Testis (tissue), 3 donors: Measurements from ENCODE around the gene TMBIM6. TPM values are rescaled to one million over a fixed set of nuclear protein-coding genes. Genes with fewer than 3 reads are reported as not detected.
"Not testable (repeated sequence)": the region's sequence is repeated elsewhere in the genome, so short reads cannot be mapped to it uniquely, and the experiment has no call there.

Source experiments
- DNase-seq: peaks from one replicate; pipeline ENCODE4 v3.0.0-alpha.2; 2019
- H3K27ac ChIP-seq, 2 donors: fragments of 200-600 bp; sonication (generic); one replicate each; pipeline ENCODE4 v1.5.1; 2019
- H3K27me3 ChIP-seq: fragments of 200-600 bp; sonication (generic); one replicate; pipeline ENCODE4 v1.5.1; 2019
- H3K36me3 ChIP-seq: fragments of 200-600 bp; sonication (generic); one replicate; pipeline ENCODE4 v1.5.1; 2017; ENCODE audit warnings: low read depth; ENCODE audit errors: missing control alignments
- H3K4me1 ChIP-seq: fragments of 200-600 bp; sonication (generic); one replicate; pipeline ENCODE4 v1.5.1; 2019
- H3K4me3 ChIP-seq, 2 donors: fragments of 200-600 bp; sonication (generic); one replicate each; pipeline ENCODE4 v1.5.1; 2017 to 2019
- H3K9me3 ChIP-seq: fragments of 200-600 bp; sonication (generic); one replicate; pipeline ENCODE4 v1.5.1; 2017
- CTCF ChIP-seq, 3 experiments: fragments of 450-650 bp in 2 of 3; fragments of 200-600 bp in 1 of 3; sonication (generic) in 1 of 3; IDR thresholded peaks; one replicate each; pipeline ENCODE4 v1.5.1; 2016 to 2019; ENCODE audit warnings: antibody characterized with exemption in 3 of 3, mild to moderate bottlenecking in 2 of 3, moderate library complexity in 1 of 3
- POLR2A ChIP-seq: fragments of 450-650 bp; IDR thresholded peaks from one replicate; pipeline ENCODE4 v1.6.1; 2017; ENCODE audit warnings: antibody characterized with exemption, mild to moderate bottlenecking, moderate library complexity
- WGBS, 2 donors: methylation state at CpG; one replicate each; pipeline ENCODE4 v1.1.5; 2018; 5-methylcytosine and 5-hydroxymethylcytosine counted together
- intact Hi-C: fragments of 100-400 bp; cut with DNase I; formaldehyde crosslinking; loops from one replicate; pipeline ENCODE4 v1.15.1; 2023; ENCODE audit warnings: low total_unique reads
- polyA plus RNA-seq: library from polyadenylated mRNA; stranded (reverse); fragments of 350-450 nt; fragmentation: Illumina TruSeq; extraction: RNeasy Lipid Tissue Mini Kit (QIAGEN cat#74804); gene quantifications from one replicate; pipeline ENCODE4 v1.2.3, GENCODE V29; 2014; ENCODE audit warnings: low read depth, low replicate concordance; ENCODE audit not compliant: insufficient read depth
- total RNA-seq, 2 donors: library from RNA; depleted of rRNA; stranded (reverse); fragments of >200 nt; gene quantifications; one replicate each; pipeline ENCODE4 v1.2.3, GENCODE V29; 2016

Gene TMBIM6
- total and polyA plus RNA-seq, 3 donors from 2014 or later = 407 to 618 (median 440) TPM

- Histone ChIP-seq H3K36me3 (no peaks in the 10 kb centered on the region), H3K4me3 (no peak overlapping the region), H3K4me1 (no peaks in the 10 kb centered on the region), H3K27me3 (no peaks in the 10 kb centered on the region), H3K9me3 (no peaks in the 10 kb centered on the region), H3K27ac (no peak overlapping the region)
- intact Hi-C loops = no loop called here
- DNase-seq = no peak
- no peak for TF ChIP-seq CTCF (IDR thresholded peaks at IDR 0.05)
- TF ChIP-seq POLR2A = no peak
- WGBS, 2 donors = 95 to 96% methylated on average over 3 of the region's 3 CpGs
These were observed 12.9 kb upstream of the TMBIM6 start for GRCh38 chr12:49728446-49728845.

- no peak for DNase-seq
- no peak overlapping the region for H3K4me3 ChIP-seq
- H3K27ac ChIP-seq = no peak overlapping the region
- TF ChIP-seq CTCF (IDR thresholded peaks at IDR 0.05) (no peak), POLR2A (no peak)
- no peaks in the 10 kb centered on the region for H3K27me3 ChIP-seq
- H3K36me3 ChIP-seq = no peaks in the 10 kb centered on the region
- H3K4me1 ChIP-seq = no peaks in the 10 kb centered on the region
- 85 to 86% methylated on average over 1 of the region's 1 CpG for WGBS, 2 donors
- intact Hi-C loops = no loop called here
- no peaks in the 10 kb centered on the region for H3K9me3 ChIP-seq
These were observed 11.3 kb upstream of the TMBIM6 start for GRCh38 chr12:49730050-49730449.

- H3K27ac ChIP-seq = no peak overlapping the region
- DNase-seq = no peak
- no peaks in the 10 kb centered on the region for H3K4me1 ChIP-seq
- intact Hi-C loops = no loop called here
- H3K27me3 ChIP-seq = no peaks in the 10 kb centered on the region
- TF ChIP-seq CTCF (IDR thresholded peaks at IDR 0.05) (no peak), POLR2A (no peak)
- no peaks in the 10 kb centered on the region for H3K9me3 ChIP-seq
- no peaks in the 10 kb centered on the region for H3K36me3 ChIP-seq
- H3K4me3 ChIP-seq = no peak overlapping the region
- 90% methylated on average over 3 of the region's 3 CpGs for WGBS, 2 donors
These were observed 10.7 kb upstream of the TMBIM6 start for GRCh38 chr12:49730568-49731101.

GRCh38 chr12:49733219-49734017 lies 7.9 kb upstream of the TMBIM6 start:
- intact Hi-C loops = no loop called here
- 81 to 83% methylated on average over 10 of the region's 10 CpGs for WGBS, 2 donors
- H3K4me3 ChIP-seq = no peak overlapping the region

GRCh38 chr12:49734900-49735299 lies 6.5 kb upstream of the TMBIM6 start:
- H3K4me3 ChIP-seq, intact Hi-C loops, H3K27ac ChIP-seq, DNase-seq, H3K9me3 ChIP-seq, H3K36me3 ChIP-seq, H3K4me1 ChIP-seq, H3K27me3 ChIP-seq: not testable (repeated sequence)
- 92 to 98% methylated on average over 7 of the region's 7 CpGs for WGBS, 2 donors

More at GRCh38 chr12:49733219-49734017, 7.9 kb upstream of the TMBIM6 start:
- DNase-seq = no peak
- no peak overlapping the region for H3K27ac ChIP-seq
- H3K9me3 ChIP-seq = no peaks in the 10 kb centered on the region
- H3K27me3 ChIP-seq = no peaks in the 10 kb centered on the region
- TF ChIP-seq CTCF (IDR thresholded peaks at IDR 0.05) (no peak), POLR2A (no peak)
- no peaks in the 10 kb centered on the region for H3K36me3 ChIP-seq
- no peaks in the 10 kb centered on the region for H3K4me1 ChIP-seq

DNA sequence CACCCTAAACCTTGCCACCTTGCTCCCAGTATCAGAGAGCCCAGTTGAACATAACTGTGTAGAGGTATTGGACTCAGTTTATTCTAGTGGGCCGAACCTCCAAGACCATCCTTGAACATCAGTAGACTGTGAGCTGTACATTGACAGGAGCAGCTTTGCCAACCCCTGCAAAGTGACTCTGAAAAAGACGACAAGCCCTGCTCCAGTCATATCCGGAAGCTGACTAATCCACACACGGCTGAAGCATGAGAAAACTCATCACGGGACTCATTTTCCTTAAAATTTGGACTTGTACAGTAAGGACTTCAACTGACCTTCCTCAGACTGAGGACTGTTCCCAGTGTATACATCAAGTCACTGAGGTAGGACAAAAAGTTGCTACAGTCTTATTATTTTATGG lies 2.6 kb upstream of the TMBIM6 start:
- H3K36me3 ChIP-seq, intact Hi-C loops, DNase-seq, H3K27ac ChIP-seq, H3K27me3 ChIP-seq, H3K9me3 ChIP-seq, H3K4me1 ChIP-seq, H3K4me3 ChIP-seq: not testable (repeated sequence)
- WGBS, 2 donors = 94% methylated on average over 5 of the region's 5 CpGs

DNA sequence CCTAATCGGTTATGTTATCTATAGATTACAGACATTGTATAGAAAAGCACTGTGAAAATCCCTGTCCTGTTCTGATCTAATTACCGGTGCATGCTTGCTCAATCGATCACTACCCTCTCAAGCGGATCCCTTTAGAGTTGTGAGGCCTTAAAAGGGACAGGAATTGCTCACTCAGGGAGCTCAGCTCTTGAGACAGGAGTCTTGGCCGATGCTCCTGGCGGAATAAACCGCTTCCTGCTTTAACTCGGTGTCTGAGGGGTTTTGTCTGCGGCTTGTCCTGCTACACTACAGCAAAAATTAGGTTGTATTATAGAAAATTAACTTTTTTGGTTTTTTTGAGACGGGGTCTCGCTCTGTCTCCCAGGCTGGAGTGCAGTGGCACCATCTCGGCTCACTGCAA lies 1.1 kb upstream of the TMBIM6 start:
- H3K36me3 ChIP-seq, DNase-seq, H3K27me3 ChIP-seq, H3K9me3 ChIP-seq, intact Hi-C loops: not testable (repeated sequence)
- WGBS, 2 donors = 91 to 92% methylated on average over 12 of the region's 12 CpGs
- Histone ChIP-seq H3K27ac (peak overlapping the region; percentile 91 to 98), H3K4me1 (peaks cover 11% of the 10 kb centered on the region), H3K4me3 (peak overlapping the region in 1 of 2 donors; percentile 96)
